NCI-H2171 (cell line): Measurements from ENCODE around the gene ALLC.
"Not testable (repeated sequence)": the region's sequence is repeated elsewhere in the genome, so short reads cannot be mapped to it uniquely, and the experiment has no call there.

Experiments
- DNase-seq: peaks from one replicate; lab custom pipeline; 2025; lab: John Stamatoyannopoulos, UW

The ALLC gene

GRCh38 chr2:3657881-3658280 lies at the start of gene ALLC:
Gene ALLC (plus strand): TSS chr2:3658200. CDS start chr2:3671158, 12,958 bp downstream.
- no peak for DNase-seq

GRCh38 chr2:3608373-3609278 lies 49.4 kb upstream of the ALLC start:
- no peak for DNase-seq

- DNase-seq = not testable (repeated sequence)
These were observed 48.7 kb upstream of the ALLC start for GRCh38 chr2:3609279-3609673.

DNA sequence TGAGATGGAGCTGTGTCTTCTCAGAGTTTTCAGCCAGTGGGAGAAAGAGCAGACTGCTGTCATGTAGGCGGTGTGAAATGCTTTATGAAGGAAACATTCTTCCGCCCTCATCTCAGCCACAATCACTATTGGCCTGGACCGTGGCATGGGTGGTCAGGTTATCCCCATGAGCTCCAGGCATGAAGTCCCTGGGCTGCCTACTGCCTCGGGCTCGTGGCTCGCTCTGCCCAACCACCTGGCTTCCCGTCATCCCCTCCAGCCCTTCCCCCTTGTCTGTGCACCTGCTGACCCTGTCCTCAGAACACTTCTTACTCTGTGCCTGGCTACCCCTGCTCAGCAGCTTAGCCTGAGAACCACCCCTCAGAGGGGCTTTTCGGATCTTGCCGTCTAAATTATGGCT lies 47.6 kb upstream of the ALLC start:
- no peak for DNase-seq

GRCh38 chr2:3610881-3611505 lies 47.0 kb upstream of the ALLC start:
- no peak for DNase-seq

DNA sequence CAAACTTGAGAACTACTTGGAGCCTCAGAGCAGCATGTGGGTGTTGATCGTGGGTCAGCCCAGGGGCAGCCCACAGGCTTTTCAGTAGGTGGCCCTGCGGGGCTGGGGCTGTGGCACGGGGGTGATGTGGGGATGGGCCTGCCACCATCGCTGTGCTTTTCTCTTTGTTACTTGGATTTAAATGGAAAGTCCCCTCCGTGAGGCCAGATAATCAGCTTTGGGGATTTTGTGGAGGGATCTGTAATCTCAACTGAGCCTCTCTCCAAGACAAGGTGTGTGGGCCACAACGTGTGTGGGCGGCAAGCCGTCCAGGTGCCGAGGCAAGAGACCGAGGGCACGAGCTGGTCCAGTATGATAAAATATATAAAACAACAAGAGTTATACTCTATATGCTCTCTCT lies 46.4 kb upstream of the ALLC start:
- DNase-seq = no peak

- DNase-seq = no peak
These were observed 45.1 kb upstream of the ALLC start for GRCh38 chr2:3612639-3613523.

DNA sequence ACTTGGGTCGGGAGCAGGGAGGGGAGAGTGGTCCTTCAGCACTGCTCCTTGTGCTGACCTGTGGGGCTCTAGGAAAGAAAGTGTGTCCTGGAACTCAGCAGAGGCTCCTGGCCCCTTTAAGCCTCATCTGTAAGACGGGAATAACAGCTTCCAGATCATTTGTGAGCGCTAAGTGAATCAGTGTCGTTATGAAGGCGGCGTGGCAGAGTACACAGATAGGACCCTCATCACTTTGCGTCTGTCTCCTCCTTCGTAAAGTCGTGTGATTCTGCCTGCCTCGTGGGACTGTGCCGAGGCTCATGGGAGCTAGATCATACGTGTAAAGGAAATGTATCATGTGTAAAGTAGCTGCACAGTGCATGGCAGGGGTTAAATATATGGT lies 44.5 kb upstream of the ALLC start:
- no peak for DNase-seq

DNA sequence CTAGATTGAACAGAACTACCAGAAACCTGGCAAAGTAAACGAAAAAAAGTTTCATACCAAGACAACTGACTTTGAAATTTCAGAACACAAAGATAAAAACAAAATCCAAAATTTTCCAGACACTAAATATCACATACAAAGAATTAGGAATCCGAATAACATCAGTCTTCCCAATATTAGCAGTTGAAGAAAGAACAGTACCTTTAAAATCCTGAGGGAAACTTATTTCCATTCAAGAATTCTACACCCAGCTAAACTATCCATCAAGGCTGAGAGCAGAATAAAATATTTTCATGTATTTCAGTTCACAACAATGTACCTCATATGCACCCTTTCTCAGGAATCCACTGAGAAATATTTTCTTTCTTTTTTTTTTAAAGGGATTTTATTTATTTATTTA lies 43.3 kb upstream of the ALLC start:
- not testable (repeated sequence) for DNase-seq

DNA sequence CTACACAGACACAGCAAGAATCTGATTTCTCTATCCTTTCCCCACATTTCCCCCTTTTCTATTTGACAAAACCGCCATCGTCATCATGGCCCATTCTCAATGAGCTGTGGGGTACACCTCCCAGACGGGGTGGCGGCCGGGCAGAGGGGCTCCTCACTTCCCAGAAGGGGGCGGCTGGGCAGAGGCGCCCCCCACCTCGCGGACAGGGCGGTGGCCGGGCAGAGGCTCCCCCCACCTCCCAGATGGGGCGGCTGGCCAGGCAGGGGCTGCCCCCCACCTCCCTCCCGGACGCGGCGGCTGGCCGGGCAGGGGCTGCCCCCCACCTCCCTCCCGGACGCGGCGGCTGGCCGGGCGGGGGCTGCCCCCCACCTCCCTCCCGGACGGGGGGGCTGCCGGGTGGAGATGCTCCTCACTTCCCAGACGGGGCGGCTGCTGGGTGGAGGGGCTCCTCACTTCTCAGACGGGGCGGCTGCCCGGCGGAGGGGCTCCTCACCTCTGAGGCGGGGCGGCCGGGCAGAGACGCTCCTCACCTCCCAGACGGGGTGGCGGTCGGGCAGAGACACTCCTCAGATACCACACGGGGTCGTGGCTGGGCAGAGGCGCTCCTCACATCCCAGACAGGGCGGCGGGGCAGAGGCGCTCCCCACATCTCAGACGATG lies 42.3 kb upstream of the ALLC start:
- not testable (repeated sequence) for DNase-seq

DNA sequence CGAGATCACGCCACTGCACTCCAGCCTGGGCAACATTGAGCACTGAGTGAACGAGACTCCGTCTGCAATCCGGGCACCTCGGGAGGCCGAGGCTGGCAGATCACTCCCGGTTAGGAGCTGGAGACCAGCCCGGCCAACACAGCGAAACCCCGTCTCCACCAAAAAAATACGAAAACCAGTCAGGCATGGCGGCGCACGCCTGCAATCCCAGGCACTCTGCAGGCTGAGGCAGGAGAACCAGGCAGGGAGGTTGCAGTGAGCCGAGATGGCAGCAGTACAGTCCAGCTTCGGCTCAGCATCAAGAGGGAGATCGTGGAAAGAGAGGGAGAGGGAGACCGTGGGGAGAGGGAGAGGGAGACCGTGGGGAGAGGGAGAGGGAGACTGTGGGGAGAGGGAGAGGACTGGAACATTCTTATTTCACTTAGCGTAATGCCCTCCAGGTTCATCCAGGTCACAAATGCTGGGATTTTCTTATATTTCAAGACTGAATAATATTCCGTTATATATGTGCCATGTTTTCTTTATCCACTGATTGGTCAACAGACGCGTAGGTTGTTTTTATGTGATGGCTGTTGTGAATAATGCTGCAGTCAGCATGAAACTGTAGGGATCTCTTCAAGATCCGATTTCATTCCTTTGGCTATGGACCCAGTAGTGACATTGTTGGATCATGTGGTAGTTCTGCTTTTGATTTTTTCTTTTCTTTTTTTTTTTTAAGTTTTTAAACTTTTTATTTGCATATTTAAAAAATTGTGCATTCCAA lies 41.4 kb upstream of the ALLC start:
- not testable (repeated sequence) for DNase-seq

- no peak for DNase-seq
These were observed 40.7 kb upstream of the ALLC start for GRCh38 chr2:3617198-3617890.

GRCh38 chr2:3618367-3618766 lies 39.6 kb upstream of the ALLC start:
- DNase-seq = no peak

- no peak for DNase-seq
These were observed 39.0 kb upstream of the ALLC start for GRCh38 chr2:3619033-3619432.

GRCh38 chr2:3619661-3620060 lies 38.3 kb upstream of the ALLC start:
- DNase-seq = not testable (repeated sequence)

- DNase-seq = no peak
These were observed 37.2 kb upstream of the ALLC start for GRCh38 chr2:3620834-3621233.

DNA sequence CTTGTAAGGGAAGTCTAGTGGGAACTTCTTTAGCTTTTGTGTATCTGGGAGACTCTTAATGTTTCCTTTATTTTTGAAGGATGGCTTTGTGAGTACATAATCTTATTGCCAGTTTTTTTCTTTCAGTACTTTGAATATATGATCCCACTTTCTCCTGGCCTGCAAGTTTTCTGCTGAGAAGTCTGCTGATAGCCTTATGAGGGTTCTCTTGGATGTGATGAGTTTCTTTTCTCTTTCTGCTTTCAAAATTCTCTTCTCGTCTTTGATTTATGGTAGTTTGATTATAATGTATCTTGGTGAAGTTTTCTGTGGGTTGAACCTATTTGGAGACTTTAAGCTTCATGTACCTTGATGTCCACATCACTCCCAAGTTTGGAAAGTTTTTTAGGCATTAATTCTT lies 35.0 kb upstream of the ALLC start:
- no peak for DNase-seq

DNA sequence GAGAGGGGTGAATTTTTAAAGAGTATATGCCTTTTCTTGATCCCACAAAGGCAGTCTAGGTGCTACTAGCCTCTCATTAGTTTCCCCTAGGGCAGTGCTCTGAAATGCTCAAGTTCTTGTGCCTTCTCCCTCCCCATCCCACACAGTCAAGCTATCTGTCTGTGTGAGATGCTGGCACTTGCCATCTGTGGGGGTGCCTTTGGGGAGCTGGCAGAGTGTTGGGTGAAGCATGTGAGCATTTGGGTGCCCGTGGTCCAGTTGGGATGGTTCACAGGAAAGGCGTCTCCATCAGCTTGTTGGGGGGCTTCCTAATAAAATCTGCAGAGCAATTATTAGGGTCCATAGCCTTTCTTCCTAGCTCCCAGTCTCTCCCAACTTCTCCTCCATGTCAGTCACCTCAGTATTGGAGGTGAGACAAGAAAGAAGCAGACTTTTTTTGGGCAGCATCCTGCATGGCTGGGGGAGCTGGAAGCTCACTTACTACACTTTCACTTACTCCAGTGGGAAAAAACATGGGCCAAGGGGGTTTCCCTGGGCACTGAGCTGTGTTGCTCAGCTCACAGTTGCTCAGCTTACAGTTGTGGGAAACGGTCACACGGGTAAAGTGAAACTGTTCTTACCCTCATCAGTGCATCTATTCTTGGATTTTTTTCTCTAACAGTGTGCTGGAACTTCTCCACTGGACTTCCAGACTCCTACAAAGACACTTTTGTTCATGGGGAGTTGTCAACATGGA lies 33.8 kb upstream of the ALLC start:
- DNase-seq = no peak

DNA sequence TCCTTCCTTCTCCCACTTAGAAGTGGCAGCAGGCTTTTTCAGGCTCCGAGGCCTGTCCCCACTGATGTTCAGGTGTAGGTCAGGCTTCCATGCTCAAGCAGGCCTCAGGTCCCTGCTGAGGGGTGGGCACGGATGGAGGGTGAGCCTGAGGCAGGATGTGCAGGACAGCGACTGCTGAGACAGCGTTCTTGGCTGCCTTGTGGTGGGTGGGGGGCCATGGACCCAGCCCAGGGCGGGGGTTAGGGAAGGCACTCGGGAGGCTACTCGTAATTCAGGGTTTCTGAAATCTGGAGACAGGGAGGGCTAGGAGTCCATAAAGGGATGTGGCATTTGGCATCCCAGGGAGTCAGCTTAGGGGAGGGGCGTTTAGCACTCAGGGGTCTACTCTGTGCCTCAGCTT lies 32.8 kb upstream of the ALLC start:
- DNase-seq = no peak
